Stimulated activated CD8-positive, alpha-beta memory T cell treated with anti-CD3 and anti-CD28 coated beads, Interleukin-2, amount 100 ng/mL, for 1 hour (primary cell): ENCODE measurements around the gene CRTC3.
"Not testable (repeated sequence)": the region's sequence is repeated elsewhere in the genome, so short reads cannot be mapped to it uniquely, and the experiment has no call there.

ENCODE experiments used
- DNase-seq, 2 donors: peaks; one replicate each; pipeline ENCODE4 v3.0.0-alpha.2; 2020; ENCODE audit warnings: low read depth in 2 of 2

Gene CRTC3

DNA sequence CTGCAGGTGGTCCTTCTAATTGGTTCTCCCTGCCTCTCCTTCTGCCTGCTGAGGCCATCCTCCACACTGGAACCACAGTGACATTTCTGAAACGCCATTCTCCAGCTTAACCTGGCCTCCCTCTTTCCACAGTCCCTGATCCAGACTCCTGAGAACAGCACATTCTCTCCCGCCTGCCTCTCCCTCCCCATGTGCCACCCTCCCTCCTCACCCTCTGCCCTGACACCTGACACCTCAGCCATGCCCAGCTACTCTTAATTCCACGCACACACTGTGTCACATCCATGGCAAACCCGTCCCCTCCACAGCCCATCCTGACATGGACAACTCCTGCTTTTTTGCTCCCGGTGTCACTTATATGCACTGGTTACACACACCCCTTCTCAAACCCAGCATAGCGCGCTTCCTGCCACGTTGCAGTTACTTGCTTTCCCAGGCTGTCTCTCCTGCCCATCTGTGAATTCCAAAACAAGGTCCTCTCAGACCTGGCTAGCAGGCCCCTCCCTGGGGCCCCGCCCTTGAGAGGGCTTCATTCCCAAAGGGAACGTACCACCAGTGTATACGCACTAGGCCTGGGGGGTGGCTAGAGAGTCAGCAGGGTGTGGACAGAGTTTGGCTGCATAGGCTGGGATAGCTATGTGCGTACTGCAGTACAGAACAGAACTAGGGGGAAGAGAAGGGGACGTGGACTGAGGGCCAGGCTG lies 94.7 kb downstream of the CRTC3 start:
- DNase-seq, result no peak

DNA sequence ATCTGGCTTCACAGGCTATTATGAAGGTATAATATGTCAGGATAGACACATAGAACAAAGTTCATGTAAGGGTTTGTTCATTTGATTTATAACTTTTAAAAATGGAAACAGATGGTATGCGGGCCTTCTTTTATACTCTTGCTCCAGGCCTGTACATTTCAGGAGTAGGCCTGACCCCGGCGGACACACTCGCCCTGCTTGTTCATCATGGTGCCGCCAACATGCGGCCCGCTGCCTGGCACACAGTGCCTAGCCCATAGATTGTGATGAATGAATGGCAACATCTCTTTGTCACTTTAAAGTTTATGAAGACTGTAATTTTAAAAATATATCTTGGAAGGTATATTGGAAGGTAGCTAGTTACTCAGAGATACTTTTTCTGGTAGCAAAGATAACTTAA lies 95.3 kb downstream of the CRTC3 start:
- DNase-seq, result no peak

GRCh38 chr15:90629217-90629616 lies 99.5 kb downstream of the CRTC3 start:
- DNase-seq, result no peak

- no peak for DNase-seq
Observed at GRCh38 chr15:90633360-90633759, 103.6 kb downstream of the CRTC3 start.

DNA sequence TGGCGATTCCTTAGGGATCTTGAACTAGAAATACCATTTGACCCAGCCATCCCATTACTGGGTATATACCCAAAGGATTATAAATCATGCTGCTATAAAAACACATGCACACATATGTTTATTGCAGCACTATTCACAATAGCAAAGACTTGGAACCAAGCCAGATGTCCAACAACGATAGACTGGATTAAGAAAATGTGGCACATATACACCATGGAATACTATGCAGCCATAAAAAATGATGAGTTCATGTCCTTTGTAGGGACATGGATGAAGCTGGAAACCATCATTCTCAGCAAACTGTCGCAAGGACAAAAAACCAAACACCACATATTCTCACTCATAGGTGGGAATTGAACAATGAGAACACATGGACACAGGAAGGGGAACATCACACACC lies 107.3 kb downstream of the CRTC3 start:
- not testable (repeated sequence) for DNase-seq

DNA sequence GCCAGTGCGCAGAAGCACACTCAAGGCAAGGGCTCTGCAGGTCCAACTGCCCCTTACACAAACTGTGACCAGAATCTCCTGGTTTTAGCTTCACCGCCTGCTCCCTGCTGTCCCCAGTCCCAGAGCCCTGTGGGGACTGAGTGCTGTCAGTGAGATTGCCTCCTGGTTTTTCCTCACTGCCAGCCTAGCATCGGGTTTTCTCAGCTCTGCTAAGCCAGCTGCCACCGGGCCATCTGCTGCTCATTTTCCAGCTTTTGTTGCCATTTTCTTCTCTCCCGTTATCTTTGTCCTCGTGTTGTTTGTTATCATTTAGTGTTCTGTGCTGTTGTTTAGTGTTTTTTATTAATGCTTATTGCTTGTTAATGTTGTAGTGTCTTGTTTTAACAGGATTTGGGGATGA lies 108.0 kb downstream of the CRTC3 start:
- no peak for DNase-seq

DNA sequence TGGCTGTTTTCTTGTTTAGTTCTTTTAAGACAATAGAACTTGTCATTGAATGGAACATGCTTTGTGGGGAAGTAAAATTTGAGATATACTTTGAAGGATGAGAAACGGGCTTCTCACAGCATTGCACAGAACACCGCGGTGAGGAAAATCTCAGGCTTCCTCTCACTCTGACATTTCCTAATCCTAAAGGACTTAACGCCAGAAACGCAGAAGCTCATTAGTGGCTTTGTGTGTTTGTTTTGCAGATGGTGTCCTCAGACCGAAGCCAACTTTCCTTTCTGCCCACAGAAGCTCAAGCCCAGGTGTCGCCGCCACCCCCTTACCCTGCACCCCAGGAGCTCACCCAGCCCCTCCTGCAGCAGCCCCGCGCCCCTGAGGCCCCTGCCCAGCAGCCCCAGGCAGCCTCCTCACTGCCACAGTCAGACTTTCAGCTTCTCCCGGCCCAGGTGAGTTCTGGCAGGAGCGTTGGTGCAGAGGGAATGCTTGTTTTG lies 108.5 kb downstream of the CRTC3 start:
- no peak for DNase-seq

GRCh38 chr15:90638963-90639362 lies 109.2 kb downstream of the CRTC3 start:
- DNase-seq, result no peak

DNA sequence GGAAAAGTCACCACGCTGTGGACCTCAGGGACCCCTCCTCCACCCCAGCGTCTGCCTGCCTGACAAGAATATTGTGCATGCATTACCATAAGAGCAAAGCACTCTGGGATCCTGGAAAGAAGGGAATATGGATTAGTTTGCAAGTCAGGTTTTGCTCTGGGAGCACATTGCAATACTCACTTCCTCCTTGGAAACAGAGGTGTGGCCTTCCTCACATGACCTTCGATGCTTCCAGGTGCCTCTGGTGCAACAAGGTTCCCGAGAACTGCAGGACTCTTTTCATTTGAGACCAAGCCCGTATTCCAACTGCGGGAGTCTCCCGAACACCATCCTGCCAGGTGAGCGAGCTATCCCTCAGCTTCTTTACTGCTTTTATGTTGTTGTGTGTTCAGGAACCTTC lies 111.1 kb downstream of the CRTC3 start:
- DNase-seq, result no peak

GRCh38 chr15:90641581-90642463 lies 112.1 kb downstream of the CRTC3 start:
- no peak for DNase-seq

DNA sequence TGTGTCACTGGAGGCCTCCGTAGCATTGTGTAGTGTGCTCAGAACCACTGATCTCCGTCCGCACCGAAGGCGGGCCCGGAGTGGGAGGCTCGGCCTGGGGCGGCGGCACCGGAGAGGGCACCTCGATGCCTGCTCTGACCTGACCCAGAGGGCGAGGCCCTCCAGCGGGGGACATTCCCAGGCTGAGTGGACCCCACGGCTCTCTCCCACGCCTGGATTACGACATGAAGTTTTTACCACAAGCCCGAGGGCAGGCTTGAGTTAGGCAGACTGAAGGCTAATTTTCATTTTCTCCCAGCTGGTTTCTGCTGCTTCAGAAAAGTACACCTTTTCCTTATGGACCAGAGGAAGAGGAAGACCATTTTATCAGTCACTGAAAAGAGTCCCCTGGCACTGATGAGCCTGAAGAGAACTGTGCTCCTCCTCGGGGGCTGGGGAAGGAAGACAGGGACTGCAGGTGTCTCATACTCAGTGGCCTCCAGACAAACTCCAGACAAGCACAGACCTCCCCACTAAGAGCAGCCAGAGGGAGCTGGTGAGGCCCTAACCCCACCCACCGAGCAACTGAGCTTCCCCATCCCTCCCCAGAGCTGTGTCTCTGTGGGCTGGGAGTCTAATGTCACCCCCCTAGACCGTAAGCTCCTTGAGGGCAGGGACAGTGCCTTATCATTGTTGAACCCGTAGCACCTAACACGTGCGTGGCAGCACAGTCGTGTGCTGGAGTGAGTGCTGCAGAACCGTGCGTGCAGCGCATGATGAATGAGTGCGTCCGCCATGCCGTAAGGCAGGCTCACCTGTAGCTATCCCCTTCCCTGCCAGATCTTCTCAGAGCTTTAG lies 113.0 kb downstream of the CRTC3 start:
- no peak for DNase-seq

DNA sequence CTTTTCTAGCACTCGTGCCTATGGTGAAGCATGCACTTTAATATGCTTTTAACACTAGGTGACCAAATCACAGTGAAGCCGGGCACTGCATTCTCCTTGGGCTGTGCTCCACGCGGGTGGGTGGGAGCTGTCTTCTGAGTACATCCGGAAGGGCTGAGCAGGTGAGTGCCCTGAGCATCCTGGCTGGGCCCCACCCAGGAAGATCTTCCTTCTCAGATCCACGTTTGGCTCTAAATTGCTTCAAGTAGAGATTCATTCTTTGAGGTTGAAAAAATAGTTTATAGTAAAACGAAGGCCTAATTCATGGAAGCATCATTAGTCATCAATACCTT lies 113.5 kb downstream of the CRTC3 start:
- DNase-seq, result no peak

GRCh38 chr15:90644526-90644925 lies 114.8 kb downstream of the CRTC3 start:
- DNase-seq, result no peak

- no peak for DNase-seq
Observed at GRCh38 chr15:90644952-90645725, 115.4 kb downstream of the CRTC3 start.

GRCh38 chr15:90645873-90646575 lies 116.3 kb downstream of the CRTC3 start:
- DNase-seq, result no peak

- no peak for DNase-seq
Observed at GRCh38 chr15:90646662-90647305, 117.1 kb downstream of the CRTC3 start.

- no peak for DNase-seq
Observed at GRCh38 chr15:90647326-90647725, 117.6 kb downstream of the CRTC3 start.

GRCh38 chr15:90648137-90649070 lies 118.7 kb downstream of the CRTC3 start:
- DNase-seq, result peak; percentile 22 to 25
